SH-SY5Y (cell line): ENCODE measurements around the gene HIVEP3.

Experiments
- GATA2 ChIP-seq: IDR thresholded peaks from 2 replicates; pipeline ENCODE4 v1.6.1; 2011; ENCODE audit warnings: mild to moderate bottlenecking, low read depth, low read length
- GATA3 ChIP-seq: IDR thresholded peaks from 2 replicates; pipeline ENCODE4 v1.6.1; 2011; ENCODE audit warnings: low read depth, mild to moderate bottlenecking, low read length, moderate library complexity

DNA sequence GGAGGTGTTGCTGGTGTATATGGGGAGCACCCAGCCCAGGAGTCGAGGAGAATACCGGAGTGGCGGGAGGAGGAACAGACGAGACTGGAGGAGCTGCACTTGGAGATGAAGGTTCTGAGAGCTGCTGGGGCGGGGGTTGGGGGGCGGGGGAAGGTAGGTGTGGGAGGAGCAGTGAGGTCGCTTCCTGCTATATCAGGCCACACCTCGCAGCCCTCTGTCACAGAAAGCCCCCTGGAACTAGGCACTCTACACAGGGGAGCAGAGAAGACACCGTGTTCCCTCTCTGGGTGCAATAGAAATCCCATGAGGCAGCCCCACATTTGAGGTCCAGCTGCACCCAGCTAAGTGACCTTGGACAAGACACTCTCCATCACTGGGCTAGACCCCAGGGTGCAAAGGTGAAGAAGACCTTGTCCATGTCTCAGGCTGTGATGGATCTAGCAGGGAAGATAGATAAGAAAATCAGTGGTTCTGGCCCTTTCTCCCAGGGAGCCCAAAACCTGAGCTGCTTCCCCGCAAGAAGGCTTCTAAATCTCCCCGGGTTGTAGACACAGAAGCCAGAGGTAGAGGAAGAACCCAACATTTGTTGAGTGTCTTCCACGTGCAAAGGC lies 278.5 kb downstream of the HIVEP3 start:
- TF ChIP-seq GATA2: no peak
- no peak for TF ChIP-seq GATA3
